D341Med (cell line): ENCODE results near the gene AGAP9.
"Not testable (repeated sequence)": the region's sequence is repeated elsewhere in the genome, so short reads cannot be mapped to it uniquely, and the experiment has no call there.

Experiments used
- DNase-seq: peaks from one replicate; pipeline ENCODE4 v3.0.0; 2012; ENCODE audit warnings: low spot score

Gene AGAP9

GRCh38 chr10:47485943-47486342, 37.5 kb downstream of the AGAP9 start:
- DNase-seq = not testable (repeated sequence)

DNA sequence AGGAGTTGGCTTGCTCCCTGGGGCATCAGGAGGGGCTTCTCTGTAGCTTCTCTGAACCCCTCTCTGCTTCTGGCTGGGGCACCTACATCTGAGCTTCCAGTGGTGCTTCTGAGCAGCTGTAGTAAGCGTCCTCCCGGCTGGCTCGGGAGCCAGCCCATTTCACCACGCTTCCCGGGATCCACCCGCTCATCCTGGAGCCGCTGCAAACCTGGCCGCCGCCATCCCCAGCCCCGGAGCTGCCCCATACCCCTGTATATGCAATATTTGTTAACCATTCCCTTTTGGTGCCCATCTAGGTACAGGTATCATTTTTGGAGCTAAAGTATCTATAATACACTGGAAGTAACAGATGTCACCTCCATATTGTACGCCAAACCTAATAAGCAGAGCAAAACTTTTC, 38.7 kb downstream of the AGAP9 start:
- DNase-seq = not testable (repeated sequence)

DNA sequence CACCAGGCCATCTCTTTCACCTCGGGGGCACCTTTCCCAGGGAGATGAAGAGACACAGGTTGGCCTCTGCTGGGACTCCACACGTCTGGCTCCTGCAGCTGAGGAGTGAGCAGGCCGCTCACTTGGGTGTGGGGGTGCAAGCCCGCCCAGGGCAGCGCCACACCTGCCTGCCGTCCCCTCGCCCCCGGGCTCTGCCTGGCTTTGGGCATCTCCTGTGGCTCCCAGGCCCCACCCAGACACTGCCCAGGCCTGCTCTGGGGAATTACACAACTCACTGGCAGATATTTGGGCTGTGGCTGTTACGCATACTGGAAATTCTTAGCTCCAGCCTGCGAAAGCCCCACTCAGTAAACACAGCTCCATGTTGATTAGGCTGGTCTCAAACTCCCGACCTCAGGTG, 39.5 kb downstream of the AGAP9 start, which contains the start of gene ANXA8:
Gene ANXA8, minus strand, starts transcription at position 193 of the 400 bp plus-strand sequence. Its CDS starts 182 bp downstream, at position 11.
- not testable (repeated sequence) for DNase-seq

GRCh38 chr10:47482367-47482766, 41.1 kb downstream of the AGAP9 start:
- DNase-seq = not testable (repeated sequence)

DNA sequence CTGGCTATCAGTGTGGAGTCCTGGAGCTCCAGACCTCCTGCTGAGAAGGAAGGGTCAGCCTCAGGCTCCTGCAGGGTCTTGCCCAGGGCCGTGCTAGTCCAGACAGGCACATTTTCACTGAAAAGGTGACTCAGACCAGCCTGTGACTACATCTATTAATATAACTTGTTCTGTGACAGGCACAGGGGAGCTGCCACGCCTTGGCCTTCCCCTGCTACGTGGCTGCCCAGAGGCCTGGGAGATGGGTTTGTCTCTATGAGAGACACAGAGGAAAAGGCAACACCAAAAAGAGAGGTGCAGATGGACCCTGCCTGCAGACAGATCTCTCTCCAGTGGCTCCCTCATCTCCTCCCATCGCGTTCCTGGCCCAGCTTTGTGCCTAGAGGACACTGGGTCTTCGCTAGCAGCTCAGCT, 41.7 kb downstream of the AGAP9 start:
- DNase-seq = not testable (repeated sequence)

- DNase-seq = not testable (repeated sequence)
Measured at GRCh38 chr10:47481182-47481766, 42.2 kb downstream of the AGAP9 start.

GRCh38 chr10:47480133-47480532, 43.3 kb downstream of the AGAP9 start:
- not testable (repeated sequence) for DNase-seq

DNA sequence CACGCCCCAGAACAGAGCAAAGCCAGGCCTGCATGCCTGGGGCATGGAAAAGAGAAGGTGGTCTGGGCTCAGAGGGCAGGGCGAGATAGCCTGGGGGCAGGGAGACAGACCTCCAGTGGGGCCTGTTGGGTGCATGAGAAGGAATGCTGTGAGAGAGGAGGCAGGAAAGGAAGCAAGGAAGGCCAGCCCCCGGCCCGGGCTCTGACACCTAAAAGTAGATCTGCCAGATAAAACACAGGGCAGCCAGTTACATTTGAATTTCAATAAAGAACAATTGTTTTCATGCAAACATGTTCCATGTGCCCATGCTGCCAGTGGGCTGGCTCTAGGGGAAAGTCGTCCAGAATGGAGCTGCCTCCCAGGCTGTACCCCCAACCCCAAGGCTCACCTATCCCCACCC, 45.3 kb downstream of the AGAP9 start:
- DNase-seq = not testable (repeated sequence)

- not testable (repeated sequence) for DNase-seq
Measured at GRCh38 chr10:47477078-47477477, 46.4 kb downstream of the AGAP9 start.

DNA sequence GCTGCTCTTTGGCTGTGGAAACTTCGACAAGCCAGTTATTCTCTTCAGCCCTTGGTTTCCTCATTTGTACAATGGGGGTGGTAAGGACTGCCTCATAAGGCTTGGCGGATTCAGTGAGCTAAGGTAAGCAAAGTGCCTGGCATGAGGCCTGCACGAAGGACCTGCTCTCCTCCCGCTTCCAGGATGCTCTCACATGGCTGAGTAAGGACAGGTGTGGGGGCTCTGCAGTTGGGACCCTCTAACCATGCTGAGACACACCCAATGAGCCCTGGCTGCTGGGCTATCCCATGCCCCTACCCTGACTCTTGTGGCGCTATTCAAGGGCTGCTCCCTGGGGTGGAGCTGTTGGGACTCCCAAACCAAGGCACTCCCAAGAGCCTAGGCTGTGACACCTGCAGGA, 48.3 kb downstream of the AGAP9 start:
- not testable (repeated sequence) for DNase-seq

- DNase-seq = not testable (repeated sequence)
Measured at GRCh38 chr10:47473516-47473915, 49.9 kb downstream of the AGAP9 start.

- not testable (repeated sequence) for DNase-seq
Measured at GRCh38 chr10:47472647-47473046, 50.8 kb downstream of the AGAP9 start.

GRCh38 chr10:47472072-47472471, 51.4 kb downstream of the AGAP9 start:
- DNase-seq = not testable (repeated sequence)

- DNase-seq = not testable (repeated sequence)
Measured at GRCh38 chr10:47468731-47469528, 54.5 kb downstream of the AGAP9 start.

- DNase-seq = not testable (repeated sequence)
Measured at GRCh38 chr10:47467957-47468356, 55.5 kb downstream of the AGAP9 start.

GRCh38 chr10:47467458-47467857, 56.0 kb downstream of the AGAP9 start:
- not testable (repeated sequence) for DNase-seq

DNA sequence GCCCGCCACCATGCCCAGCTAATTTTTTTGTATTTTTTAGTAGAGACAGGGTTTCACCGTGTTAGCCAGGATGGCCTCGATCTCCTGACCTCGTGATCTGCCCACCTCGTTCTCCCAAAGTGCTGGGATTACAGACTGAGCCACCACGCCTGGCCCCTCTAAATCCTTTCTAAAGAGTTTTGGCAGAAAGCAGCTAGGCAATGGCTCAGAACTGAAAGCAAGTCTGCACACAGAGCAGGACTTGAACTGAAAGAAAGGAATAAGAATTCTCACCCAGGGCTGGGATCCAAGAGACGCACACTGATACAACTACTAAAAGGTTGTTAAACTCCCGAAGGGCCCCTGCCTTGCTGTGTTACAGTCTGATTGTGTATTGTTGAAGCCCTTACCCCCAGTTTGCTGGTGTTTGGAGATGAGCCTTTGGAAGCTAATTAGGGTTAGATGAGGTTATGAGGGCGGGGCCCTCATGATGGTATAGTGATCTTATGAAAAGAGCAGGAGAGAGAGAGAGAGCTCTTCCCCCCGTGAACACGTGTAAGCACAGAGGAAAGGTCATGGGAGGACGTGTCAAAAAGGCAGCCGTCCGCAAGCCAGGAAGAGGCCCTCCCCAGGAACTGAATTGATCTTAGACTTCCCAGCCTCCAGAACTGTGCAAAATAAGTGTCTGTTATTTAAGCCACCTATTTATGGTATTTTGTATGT, 58.1 kb downstream of the AGAP9 start:
- DNase-seq = not testable (repeated sequence)

- not testable (repeated sequence) for DNase-seq
Measured at GRCh38 chr10:47462577-47463358, 60.7 kb downstream of the AGAP9 start.

DNA sequence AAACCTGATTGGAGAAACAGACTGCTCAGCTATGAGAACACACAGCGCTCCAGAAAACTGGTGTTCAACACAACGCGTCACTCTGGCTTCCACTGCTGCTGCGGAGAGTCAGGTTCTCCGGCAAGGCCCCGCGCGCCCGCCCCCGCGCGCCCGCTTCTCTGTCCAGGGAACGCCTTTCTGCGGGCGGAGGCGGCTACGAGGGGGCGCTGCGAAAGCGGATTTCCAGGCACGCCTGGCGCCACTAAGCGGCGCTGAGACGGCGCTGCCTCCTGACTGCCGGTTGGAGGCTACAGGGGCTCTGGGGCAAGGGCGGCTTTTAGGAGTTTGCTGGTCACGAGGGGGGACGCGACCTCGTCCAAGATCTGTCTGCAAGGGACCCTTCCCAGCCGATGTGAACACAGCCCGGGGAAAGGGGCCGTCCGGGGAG, 62.2 kb downstream of the AGAP9 start:
- DNase-seq = not testable (repeated sequence)

- no peak for DNase-seq
Measured at GRCh38 chr10:47458466-47459154, 64.8 kb downstream of the AGAP9 start.

- DNase-seq = no peak
Measured at GRCh38 chr10:47457826-47458225, 65.6 kb downstream of the AGAP9 start.
